AG09309 (cell line): ENCODE measurements around the gene NAT8L.

Experiments used
- DNase-seq: peaks from one replicate; pipeline ENCODE4 v3.0.0-alpha.2; 2010; ENCODE audit warnings: low read depth
- H3K4me3 ChIP-seq: 2 replicates; pipeline ENCODE4 v1.5.1; 2011; ENCODE audit warnings: mild to moderate bottlenecking, low read depth, low read length, moderate library complexity; ENCODE audit not compliant: control insufficient read depth
- TF ChIP-seq, protein P1 (sequence below): IDR thresholded peaks from 2 replicates; pipeline ENCODE4 v1.5.1; 2011; ENCODE audit warnings: mild to moderate bottlenecking, low read depth, low read length, inconsistent platforms; ENCODE audit not compliant: insufficient read depth, control insufficient read depth; ENCODE audit errors: missing control alignments

Gene NAT8L

DNA sequence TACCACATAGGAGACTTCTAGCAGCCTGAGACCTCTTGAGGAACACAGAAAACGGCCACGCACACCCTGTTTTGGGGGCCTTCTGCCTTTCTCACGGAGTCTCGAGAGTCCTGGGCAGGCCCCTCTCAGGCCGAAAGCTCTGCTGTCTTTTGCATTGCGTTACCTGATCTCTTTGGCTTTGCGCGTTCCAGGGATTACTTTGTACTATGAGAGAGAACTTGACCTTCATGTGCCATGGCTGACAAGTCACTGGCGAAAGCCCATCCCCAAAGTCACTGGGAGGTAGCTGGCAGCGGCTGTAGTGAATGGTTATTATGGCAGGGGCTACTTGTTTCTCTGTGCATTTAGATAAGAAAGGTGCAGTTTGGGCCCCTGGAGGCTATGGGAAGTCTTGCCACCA lies 8.0 kb upstream of the NAT8L start:
- no peak overlapping the region for H3K4me3 ChIP-seq
- no peak for DNase-seq
- TF ChIP-seq, protein P1, sequence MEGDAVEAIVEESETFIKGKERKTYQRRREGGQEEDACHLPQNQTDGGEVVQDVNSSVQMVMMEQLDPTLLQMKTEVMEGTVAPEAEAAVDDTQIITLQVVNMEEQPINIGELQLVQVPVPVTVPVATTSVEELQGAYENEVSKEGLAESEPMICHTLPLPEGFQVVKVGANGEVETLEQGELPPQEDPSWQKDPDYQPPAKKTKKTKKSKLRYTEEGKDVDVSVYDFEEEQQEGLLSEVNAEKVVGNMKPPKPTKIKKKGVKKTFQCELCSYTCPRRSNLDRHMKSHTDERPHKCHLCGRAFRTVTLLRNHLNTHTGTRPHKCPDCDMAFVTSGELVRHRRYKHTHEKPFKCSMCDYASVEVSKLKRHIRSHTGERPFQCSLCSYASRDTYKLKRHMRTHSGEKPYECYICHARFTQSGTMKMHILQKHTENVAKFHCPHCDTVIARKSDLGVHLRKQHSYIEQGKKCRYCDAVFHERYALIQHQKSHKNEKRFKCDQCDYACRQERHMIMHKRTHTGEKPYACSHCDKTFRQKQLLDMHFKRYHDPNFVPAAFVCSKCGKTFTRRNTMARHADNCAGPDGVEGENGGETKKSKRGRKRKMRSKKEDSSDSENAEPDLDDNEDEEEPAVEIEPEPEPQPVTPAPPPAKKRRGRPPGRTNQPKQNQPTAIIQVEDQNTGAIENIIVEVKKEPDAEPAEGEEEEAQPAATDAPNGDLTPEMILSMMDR, result no peak

DNA sequence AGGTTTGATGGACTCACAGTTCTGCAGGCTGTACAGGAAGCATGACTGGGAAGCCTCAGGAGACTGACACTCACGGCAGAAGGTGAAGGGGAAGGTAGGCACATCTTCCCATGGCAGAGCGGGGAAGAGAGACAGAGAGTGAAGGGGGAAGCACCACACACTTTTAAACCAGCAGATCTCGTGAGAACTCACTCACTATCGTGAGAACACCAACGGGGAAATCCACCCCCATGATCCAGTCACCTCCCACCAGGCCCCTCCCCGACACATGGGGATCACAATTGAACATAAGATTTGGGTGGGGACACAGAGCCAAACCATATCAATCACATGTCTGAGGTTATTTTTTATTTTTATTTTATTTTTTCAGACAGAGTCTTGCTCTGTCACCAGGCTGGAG lies 4.9 kb upstream of the NAT8L start:
- TF ChIP-seq, protein P1, result no peak
- no peak overlapping the region for H3K4me3 ChIP-seq
- no peak for DNase-seq

DNA sequence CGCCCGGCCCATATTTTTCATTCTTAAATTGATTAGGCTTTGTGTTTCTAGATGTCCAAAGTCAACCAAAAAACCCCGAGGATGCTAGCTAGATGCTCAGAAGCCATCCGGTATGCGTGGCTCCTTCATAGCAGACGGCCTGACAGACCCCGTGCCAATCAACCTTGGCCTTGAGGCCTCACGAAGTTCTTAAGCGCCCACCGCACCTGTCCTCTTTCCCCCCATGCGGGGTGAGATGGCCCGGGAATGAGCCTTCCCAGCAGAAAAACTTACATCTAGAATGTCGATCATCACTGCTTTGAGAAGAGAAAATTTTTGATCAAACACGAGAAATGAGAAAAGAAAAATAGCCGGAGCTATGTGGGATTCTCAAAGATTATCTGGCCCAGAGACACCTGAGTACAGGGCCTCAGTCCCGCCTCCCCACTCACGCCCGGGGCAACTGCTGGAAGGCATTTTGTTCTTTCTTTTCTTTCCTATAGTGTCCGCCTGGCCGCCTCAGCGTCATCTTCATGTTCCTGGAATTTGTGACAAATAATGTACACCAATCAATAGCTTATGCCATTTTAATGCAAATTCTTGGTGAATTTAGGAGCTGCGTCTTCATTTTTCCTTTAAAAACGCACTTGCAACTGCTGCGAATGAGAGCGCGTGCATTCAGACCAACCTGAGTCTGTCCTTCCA lies 1.6 kb upstream of the NAT8L start:
- H3K4me3 ChIP-seq, result no peak overlapping the region
- TF ChIP-seq, protein P1, result no peak
- DNase-seq, result no peak

DNA sequence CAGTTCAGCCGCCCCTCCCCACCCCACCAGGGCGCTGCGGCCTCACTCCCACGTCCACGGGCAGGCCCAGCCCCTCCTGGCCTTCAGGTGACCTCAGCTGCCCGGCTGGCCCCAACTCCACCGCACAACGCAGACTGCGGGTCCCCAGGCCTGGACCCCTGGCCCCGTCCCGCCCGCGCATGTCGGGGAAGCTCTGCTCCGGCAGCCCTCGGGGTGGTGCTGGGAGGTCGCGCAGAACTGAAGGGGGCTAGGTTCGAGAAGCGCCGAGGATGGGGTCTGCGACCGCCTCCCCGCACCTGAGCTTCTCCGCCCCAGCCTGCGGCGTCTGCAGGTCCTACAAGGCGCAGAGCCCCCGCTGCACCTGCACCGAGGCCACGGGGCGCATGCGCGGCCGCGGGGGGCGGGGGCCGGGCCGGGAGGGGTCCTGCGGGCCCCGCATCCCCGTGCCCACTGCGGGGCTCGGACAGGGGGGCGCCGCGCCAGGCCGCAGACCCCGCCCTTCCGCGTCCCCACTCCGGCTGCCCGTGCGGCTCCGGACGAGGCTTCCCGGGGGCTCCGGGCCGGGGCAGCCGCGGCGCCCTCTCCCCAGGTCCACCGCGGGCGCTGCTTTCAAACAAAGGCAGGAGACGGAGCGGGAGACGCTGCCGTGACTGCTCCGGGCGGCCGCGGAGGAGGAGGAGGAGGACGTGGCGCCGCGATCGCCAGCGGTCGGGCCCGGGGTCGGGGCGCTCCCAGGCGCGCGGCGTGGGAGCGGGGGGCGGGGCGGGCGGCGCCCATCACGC lies 672 bp upstream of the NAT8L start:
- H3K4me3 ChIP-seq, result no peak overlapping the region
- no peak for DNase-seq

DNA sequence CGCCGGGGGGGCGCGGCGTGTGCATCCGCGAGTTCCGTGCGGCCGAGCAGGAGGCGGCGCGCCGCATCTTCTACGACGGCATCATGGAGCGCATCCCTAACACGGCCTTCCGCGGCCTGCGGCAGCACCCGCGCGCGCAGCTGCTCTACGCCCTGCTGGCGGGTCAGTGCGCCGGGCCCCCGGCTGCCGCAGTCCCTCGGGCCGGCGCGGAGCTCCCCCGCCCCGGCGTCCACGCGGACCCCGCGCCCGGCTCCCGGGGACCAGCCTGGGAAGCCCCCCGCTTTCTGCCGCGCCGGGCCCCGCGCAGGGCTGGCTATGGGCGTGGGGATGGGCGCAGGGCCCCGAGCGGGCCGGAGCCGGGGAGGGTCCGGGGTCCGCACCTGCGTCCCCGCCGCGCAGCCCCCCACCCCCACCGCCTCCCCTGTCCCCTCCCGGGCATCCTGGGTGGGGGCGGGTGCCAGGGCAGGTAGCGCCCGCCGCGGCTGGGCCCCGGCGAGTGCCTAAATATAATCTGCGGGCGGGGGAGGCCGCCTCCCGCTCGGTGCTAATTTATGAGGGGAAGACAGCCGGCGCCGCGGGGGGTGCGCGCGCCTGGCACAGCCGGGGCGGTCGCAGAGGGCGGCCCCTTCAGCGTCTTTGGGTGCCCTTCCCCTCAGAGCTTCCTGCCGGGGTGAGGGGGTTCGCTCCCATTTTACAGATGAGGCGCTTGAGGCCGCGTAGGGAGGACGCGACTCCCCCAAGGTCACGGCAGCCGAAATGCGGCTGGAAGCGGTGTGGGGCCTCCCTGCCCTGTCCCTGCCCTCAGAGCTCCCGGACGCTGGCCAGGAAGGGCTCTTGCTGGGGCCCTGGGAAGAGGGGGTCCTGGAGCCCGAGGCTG lies 837 bp downstream of the NAT8L start:
- DNase-seq, result no peak
- H3K4me3 ChIP-seq, result no peak overlapping the region
- TF ChIP-seq, protein P1, result no peak

More for the DNA sequence above, 672 bp upstream of the NAT8L start:
- TF ChIP-seq, protein P1, result no peak

DNA sequence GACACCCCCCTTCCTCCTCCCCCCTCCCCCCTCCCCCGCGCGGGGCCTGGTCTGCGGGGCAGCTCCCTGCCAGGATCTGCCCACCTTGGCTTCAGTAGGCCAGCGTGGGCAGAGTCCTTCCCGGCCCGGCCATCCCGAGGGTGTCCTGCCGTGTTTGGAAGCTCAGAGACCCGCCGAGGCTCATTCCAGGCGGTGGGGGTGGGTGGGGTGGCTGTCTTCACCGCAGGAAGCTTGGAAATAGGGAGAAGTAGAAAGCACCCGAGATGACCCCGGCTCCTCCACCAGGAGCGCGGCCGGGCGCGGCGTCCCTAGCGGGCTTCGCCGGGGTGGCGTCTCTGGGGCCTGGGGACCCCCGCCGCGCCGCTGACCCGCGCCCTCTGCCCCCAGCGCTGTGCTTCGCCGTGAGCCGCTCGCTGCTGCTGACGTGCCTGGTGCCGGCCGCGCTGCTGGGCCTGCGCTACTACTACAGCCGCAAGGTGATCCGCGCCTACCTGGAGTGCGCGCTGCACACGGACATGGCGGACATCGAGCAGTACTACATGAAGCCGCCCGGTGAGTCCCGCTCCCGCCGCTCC lies 1.6 kb downstream of the NAT8L start:
- no peak for DNase-seq
- TF ChIP-seq, protein P1, result no peak
- no peak overlapping the region for H3K4me3 ChIP-seq
